Loucy (cell line): ENCODE measurements around the gene IL11.

Source experiments
- EZH2phosphoT487 ChIP-seq: fragments of 200-600 bp; IDR thresholded peaks from 2 replicates; pipeline ENCODE4 v1.6.1; 2018; ENCODE audit warnings: antibody characterized with exemption, mild to moderate bottlenecking, moderate library complexity, borderline replicate concordance
- TF ChIP-seq, protein P1 (sequence below): fragments of 200-600 bp; sonication (generic); conservative IDR thresholded peaks from 2 replicates; pipeline ENCODE4 v1.5.1; 2014; ENCODE audit warnings: mild to moderate bottlenecking, antibody characterized with exemption, low read length

DNA sequence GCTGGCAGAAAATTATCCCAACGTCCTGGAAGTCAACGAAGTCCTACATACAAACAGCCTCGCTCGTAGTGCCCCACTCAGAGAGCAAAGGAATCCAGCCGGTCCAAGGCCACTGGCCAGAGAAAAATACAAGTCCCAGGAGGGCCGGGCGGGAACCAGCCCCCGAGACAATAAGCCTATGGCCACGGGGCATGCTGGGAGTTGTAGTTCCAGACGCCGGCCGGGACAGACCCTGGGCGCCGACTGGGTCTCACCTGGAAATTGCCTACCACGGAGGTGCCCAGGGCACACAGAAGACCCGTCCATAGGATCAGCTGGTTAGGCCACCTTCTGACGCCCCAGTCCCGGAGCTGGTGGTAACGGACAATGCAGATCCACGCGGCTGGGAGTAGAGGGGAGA lies 50.5 kb downstream of the IL11 start:
- TF ChIP-seq, protein P1, sequence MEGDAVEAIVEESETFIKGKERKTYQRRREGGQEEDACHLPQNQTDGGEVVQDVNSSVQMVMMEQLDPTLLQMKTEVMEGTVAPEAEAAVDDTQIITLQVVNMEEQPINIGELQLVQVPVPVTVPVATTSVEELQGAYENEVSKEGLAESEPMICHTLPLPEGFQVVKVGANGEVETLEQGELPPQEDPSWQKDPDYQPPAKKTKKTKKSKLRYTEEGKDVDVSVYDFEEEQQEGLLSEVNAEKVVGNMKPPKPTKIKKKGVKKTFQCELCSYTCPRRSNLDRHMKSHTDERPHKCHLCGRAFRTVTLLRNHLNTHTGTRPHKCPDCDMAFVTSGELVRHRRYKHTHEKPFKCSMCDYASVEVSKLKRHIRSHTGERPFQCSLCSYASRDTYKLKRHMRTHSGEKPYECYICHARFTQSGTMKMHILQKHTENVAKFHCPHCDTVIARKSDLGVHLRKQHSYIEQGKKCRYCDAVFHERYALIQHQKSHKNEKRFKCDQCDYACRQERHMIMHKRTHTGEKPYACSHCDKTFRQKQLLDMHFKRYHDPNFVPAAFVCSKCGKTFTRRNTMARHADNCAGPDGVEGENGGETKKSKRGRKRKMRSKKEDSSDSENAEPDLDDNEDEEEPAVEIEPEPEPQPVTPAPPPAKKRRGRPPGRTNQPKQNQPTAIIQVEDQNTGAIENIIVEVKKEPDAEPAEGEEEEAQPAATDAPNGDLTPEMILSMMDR, result no peak
- TF ChIP-seq EZH2phosphoT487, result no peak
